Chondrocyte (in vitro differentiated cells): Measurements from ENCODE around the gene ARHGDIG. TPM values are rescaled to one million over a fixed set of nuclear protein-coding genes. Genes with fewer than 3 reads are reported as not detected.

Experiments used
- DNase-seq: peaks from one replicate; pipeline ENCODE4 v3.0.0; 2021; ENCODE audit warnings: mixed read lengths, low spot score
- H3K27ac Mint-ChIP-seq: one replicate; pipeline ENCODE4 v1.8.0; 2021; ENCODE audit warnings: mild to moderate bottlenecking, moderate library complexity, mixed read lengths; ENCODE audit not compliant: unreplicated experiment
- H3K27me3 Mint-ChIP-seq: 2 replicates; pipeline ENCODE4 v1.8.0; 2021; ENCODE audit warnings: low read depth, mixed read lengths
- H3K36me3 Mint-ChIP-seq: 2 replicates; pipeline ENCODE4 v1.8.0; 2021; ENCODE audit warnings: low read depth, mixed read lengths
- H3K4me1 Mint-ChIP-seq: 2 replicates; pipeline ENCODE4 v1.8.0; 2021; ENCODE audit warnings: low read depth, mild to moderate bottlenecking, mixed read lengths
- H3K4me3 Mint-ChIP-seq: one replicate; pipeline ENCODE4 v1.8.0; 2021; ENCODE audit warnings: mild to moderate bottlenecking, moderate library complexity, mixed read lengths; ENCODE audit not compliant: unreplicated experiment
- H3K9me3 Mint-ChIP-seq: 2 replicates; pipeline ENCODE4 v1.8.0; 2021; ENCODE audit warnings: low read depth, mixed read lengths
- total RNA-seq: library from RNA; stranded (reverse); gene quantifications from 3 replicates; pipeline ENCODE4 v1.2.1, GENCODE V29; 2021
- TF ChIP-seq, protein P1 (sequence below): fragments of 200-600 bp; sonication (generic); IDR thresholded peaks from 2 replicates; pipeline ENCODE4 v1.5.0; 2021; ENCODE audit warnings: antibody characterized with exemption, mild to moderate bottlenecking, moderate library complexity

The ARHGDIG gene
- total RNA-seq, 1 donor from 2014 or later: 4.0 TPM

DNA sequence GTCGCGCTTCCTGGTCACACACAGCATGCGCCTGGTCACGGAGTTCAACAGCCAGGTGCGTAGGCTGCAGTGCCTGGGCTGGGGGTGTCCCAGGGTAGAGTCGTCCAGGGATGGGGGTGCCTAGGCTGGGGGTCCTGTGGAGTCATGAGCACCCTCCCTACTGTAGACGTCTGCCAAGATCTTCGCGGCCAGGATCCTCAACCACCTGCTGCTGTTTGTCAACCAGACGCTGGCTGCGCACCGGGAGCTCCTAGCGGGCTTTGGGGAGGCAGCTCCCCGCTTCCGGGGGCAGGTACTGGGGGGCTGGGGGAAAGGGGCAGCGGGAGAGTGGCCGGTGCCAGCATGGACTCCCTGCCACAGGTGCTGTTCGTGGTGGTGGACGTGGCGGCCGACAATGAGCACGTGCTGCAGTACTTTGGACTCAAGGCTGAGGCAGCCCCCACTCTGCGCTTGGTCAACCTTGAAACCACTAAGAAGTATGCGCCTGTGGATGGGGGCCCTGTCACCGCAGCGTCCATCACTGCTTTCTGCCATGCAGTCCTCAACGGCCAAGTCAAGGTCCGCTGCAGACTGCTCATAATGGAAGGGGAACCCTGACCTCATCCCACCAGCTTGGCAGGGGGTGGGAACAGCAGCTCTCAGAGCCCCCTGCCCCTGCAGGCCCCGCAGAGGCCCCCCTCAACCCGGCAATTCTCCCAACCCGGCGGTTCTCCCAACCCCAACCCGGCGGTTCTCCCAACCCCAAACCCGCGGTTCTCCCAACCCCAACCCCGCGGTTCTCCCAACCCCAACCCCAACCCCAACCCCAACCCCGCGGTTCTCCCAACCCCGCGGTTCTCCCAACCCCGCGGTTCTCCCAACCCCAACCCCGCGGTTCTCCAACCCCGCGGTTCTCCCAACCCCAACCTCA lies 5.0 kb downstream of the ARHGDIG start:
- Mint-ChIP-seq H3K4me1 (no peaks in the 10 kb centered on the region), H3K4me3 (no peak overlapping the region), H3K9me3 (no peaks in the 10 kb centered on the region), H3K36me3 (peaks cover 9% of the 10 kb centered on the region), H3K27me3 (no peaks in the 10 kb centered on the region), H3K27ac (no peak overlapping the region)
- TF ChIP-seq, protein P1, sequence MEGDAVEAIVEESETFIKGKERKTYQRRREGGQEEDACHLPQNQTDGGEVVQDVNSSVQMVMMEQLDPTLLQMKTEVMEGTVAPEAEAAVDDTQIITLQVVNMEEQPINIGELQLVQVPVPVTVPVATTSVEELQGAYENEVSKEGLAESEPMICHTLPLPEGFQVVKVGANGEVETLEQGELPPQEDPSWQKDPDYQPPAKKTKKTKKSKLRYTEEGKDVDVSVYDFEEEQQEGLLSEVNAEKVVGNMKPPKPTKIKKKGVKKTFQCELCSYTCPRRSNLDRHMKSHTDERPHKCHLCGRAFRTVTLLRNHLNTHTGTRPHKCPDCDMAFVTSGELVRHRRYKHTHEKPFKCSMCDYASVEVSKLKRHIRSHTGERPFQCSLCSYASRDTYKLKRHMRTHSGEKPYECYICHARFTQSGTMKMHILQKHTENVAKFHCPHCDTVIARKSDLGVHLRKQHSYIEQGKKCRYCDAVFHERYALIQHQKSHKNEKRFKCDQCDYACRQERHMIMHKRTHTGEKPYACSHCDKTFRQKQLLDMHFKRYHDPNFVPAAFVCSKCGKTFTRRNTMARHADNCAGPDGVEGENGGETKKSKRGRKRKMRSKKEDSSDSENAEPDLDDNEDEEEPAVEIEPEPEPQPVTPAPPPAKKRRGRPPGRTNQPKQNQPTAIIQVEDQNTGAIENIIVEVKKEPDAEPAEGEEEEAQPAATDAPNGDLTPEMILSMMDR: no peak
- DNase-seq: no peak

DNA sequence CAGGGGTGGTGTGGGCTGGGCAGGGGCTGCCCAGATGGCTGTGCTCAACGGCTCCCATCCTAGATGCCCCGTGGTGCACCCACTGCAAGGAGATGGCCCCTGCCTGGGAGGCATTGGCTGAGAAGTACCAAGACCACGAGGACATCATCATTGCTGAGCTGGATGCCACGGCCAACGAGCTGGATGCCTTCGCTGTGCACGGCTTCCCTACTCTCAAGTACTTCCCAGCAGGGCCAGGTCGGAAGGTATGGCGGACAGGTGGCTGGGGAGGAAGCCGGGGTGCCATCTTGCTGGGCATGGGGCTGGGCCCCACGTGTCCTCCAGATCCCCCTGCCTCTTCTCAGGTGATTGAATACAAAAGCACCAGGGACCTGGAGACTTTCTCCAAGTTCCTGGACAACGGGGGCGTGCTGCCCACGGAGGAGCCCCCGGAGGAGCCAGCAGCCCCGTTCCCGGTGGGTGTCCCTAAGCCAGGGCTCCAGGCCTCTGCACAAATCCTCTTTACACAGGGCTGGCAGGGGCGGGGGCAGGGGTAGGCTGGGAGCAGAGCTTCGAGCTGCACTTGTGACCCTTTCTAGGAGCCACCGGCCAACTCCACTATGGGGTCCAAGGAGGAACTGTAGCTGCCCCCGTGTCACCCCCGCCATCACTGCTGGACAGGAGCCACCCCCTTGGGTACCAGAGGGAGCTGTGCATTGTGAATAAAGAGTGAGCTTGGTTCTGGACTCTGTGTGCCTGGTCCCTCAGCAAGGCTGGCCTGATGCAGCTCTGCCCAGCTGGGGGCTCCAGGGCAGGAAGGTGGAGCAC lies 6.3 kb downstream of the ARHGDIG start:
- H3K4me1 Mint-ChIP-seq: no peaks in the 10 kb centered on the region
- peaks cover 10% of the 10 kb centered on the region for H3K36me3 Mint-ChIP-seq
- TF ChIP-seq, protein P1: no peak
- no peaks in the 10 kb centered on the region for H3K27me3 Mint-ChIP-seq
- no peak for DNase-seq
- no peak overlapping the region for H3K4me3 Mint-ChIP-seq
- H3K27ac Mint-ChIP-seq: no peak overlapping the region
- H3K9me3 Mint-ChIP-seq: no peaks in the 10 kb centered on the region

DNA sequence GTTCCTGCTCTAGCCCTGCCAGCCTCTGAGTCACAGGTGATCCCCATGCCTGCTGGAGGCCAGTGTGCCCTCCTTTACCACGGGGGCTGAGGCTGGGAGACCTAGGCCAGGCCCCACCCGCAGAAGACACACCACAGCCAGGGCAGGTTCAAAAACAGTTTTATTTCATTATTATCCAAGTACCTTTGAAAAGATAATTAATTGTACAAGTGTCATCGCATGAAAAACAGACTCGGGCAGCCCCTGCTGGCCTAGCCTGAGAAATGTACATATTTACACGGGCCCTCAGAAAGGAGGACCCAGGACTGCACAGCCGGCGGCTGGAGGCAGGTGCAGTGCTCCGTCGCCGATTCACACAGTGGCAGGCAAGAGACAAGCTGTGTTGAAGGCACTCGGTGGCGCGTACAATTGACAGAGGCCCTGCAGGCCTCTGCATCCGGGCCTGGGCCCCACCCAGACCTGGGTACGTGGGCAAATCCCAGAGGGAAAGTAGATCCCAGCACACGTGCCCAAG lies 7.0 kb downstream of the ARHGDIG start:
- no peak overlapping the region for H3K4me3 Mint-ChIP-seq
- no peak for DNase-seq
- H3K27me3 Mint-ChIP-seq: no peaks in the 10 kb centered on the region
- H3K9me3 Mint-ChIP-seq: no peaks in the 10 kb centered on the region
- peaks cover 11% of the 10 kb centered on the region for H3K36me3 Mint-ChIP-seq
- TF ChIP-seq, protein P1: no peak
- no peak overlapping the region for H3K27ac Mint-ChIP-seq
- no peaks in the 10 kb centered on the region for H3K4me1 Mint-ChIP-seq

DNA sequence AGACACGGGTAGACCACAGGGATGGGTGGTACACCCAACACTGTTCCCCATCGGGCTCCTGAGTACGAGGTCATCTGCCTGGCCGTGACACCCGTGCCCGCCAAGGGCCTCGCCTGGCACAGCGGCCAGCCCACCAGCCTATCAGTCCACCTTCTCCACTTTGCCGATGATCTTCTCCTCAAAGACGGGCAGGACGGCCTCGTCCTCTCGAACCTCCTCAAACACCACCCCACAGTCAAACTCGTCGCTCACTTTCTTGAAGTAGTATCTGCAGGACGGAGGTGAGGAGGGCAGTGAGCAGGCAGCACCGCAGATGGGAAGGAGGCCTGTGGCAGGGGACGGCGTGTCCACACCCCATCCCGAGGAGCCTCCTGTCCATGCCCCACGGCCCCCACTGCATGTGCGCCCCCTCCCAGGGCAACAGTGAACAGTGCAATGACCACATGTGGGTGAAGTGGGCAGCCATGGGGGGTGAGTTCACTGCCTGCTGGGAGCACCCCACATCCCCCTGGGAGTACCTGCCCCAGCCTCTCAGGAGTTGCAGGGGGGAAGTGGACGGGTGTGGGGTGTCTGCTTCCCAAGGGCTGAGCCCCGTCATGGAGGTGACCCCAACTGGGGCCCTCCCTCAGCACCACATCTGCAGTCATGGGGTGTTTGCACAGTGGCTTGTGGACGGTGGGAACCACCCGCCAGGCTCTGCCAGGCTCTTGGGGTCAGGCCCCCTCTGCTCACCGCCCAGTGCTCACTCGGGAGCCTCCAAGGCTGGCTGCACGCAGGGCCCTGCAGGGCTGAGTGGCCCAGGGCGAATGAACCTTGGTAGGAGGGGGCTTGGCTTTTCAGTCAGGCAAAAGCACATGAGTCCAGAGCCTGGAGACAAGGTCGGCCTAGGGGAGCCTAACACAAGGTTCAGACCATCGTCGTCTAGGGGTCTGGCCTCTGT lies 7.9 kb downstream of the ARHGDIG start:
- TF ChIP-seq, protein P1: no peak
- Mint-ChIP-seq H3K4me3 (no peak overlapping the region), H3K36me3 (peaks cover 13% of the 10 kb centered on the region), H3K27ac (no peak overlapping the region), H3K4me1 (no peaks in the 10 kb centered on the region), H3K27me3 (no peaks in the 10 kb centered on the region), H3K9me3 (no peaks in the 10 kb centered on the region)
- DNase-seq: no peak
